OCI-LY7 (cell line): Measurements from ENCODE around the gene SRRM4. TPM values are rescaled to one million over a fixed set of nuclear protein-coding genes. Genes with fewer than 3 reads are reported as not detected.

Experiments
- BruUV-seq: library from RNA; stranded (reverse); fragments of 400-500 nt; replicated peaks from 2 replicates; lab custom pipeline; 2021; lab: Mats Ljungman, UMichigan
- CTCF ChIA-PET: fragments of 300-600 bp; sonication (Branson Sonifier 250); formaldehyde crosslinking; loops from one replicate; lab custom pipeline; 2022; ENCODE audit warnings: antibody characterized with exemption; ENCODE audit not compliant: unreplicated experiment; lab: Charles Lee
- POLR2A ChIA-PET: fragments of 300-600 bp; sonication (Branson Sonifier 250); formaldehyde crosslinking; loops from one replicate; lab custom pipeline; 2022; ENCODE audit warnings: antibody characterized with exemption; lab: Charles Lee
- DNase-seq: peaks from one replicate; pipeline ENCODE4 v3.0.0-alpha.2; 2015; ENCODE audit warnings: low spot score
- H2AFZ ChIP-seq: fragments of 200-600 bp; sonication (generic), shearing (Covaris generic); 2 replicates; pipeline ENCODE4 v1.6.1; 2014; ENCODE audit warnings: mild to moderate bottlenecking, antibody characterized with exemption, low read length, moderate library complexity
- H3K27ac ChIP-seq: fragments of 200-600 bp; sonication (generic); 2 replicates; pipeline ENCODE4 v1.5.1; 2014; ENCODE audit warnings: mixed run types, low read depth, mild to moderate bottlenecking, moderate library complexity, low read length, inconsistent platforms; ENCODE audit not compliant: poor library complexity, severe bottlenecking
- H3K36me3 ChIP-seq: fragments of 200-600 bp; sonication (generic); 2 replicates; pipeline ENCODE4 v1.6.1; 2014; ENCODE audit warnings: mild to moderate bottlenecking, antibody characterized with exemption, low read length, moderate library complexity, mixed read lengths; ENCODE audit not compliant: insufficient read depth
- H3K4me1 ChIP-seq: fragments of 200-600 bp; sonication (generic); 2 replicates; pipeline ENCODE4 v1.5.1; 2014; ENCODE audit warnings: mild to moderate bottlenecking, low read length; ENCODE audit not compliant: insufficient read depth, poor library complexity, severe bottlenecking
- H3K4me2 ChIP-seq: fragments of 200-600 bp; sonication (generic); 2 replicates; pipeline ENCODE4 v1.6.1; 2014; ENCODE audit warnings: mild to moderate bottlenecking, low read length
- H3K4me3 ChIP-seq: fragments of 200-600 bp; sonication (generic); 2 replicates; pipeline ENCODE4 v1.5.1; 2014; ENCODE audit warnings: mild to moderate bottlenecking, low read depth, low read length; ENCODE audit not compliant: poor library complexity, severe bottlenecking
- H3K79me2 ChIP-seq: fragments of 200-600 bp; sonication (generic); 2 replicates; pipeline ENCODE4 v1.6.1; 2016; ENCODE audit warnings: low read depth, mild to moderate bottlenecking, low read length, moderate library complexity, mixed read lengths; ENCODE audit not compliant: insufficient read depth
- H3K9me2 ChIP-seq: fragments of 200-600 bp; sonication (generic); 2 replicates; pipeline ENCODE4 v1.6.1; 2016; ENCODE audit warnings: mild to moderate bottlenecking, low read length, mixed read lengths; ENCODE audit not compliant: insufficient read depth
- H3K9me3 ChIP-seq: fragments of 200-600 bp; sonication (generic); 2 replicates; pipeline ENCODE4 v1.6.1; 2014; ENCODE audit warnings: mild to moderate bottlenecking, mixed run types, low read length, mixed read lengths
- H4K20me1 ChIP-seq: fragments of 200-600 bp; sonication (generic); 2 replicates; pipeline ENCODE4 v1.6.1; 2014; ENCODE audit warnings: mild to moderate bottlenecking, antibody characterized with exemption, low read length, moderate library complexity, mixed read lengths; ENCODE audit not compliant: insufficient read depth
- CTCF ChIP-seq: fragments of 200-600 bp; sonication (generic); conservative IDR thresholded peaks from 2 replicates; pipeline ENCODE4 v1.5.1; 2014; ENCODE audit warnings: mild to moderate bottlenecking, antibody characterized with exemption, low read length, moderate library complexity, mixed read lengths
- EZH2phosphoT487 ChIP-seq: fragments of 200-600 bp; sonication (generic); IDR thresholded peaks from 2 replicates; pipeline ENCODE4 v1.6.1; 2018; ENCODE audit warnings: low read depth, borderline replicate concordance, mild to moderate bottlenecking, mixed run types, antibody characterized with exemption, low read length, moderate library complexity, mixed read lengths
- intact Hi-C: fragments of 100-400 bp; cut with micrococcal nuclease; formaldehyde crosslinking; loops from one replicate; pipeline ENCODE4 v1.10.0; 2022; ENCODE audit not compliant: unreplicated experiment
- total RNA-seq, 2 experiments: library from RNA; depleted of rRNA in 1 of 2; stranded (reverse); fragments of >200 nt in 1 of 2; shearing (Covaris generic) in 1 of 2; gene quantifications; 2 replicates each; pipeline ENCODE4 v1.2.3, GENCODE V29; 2014 to 2022

SRRM4 gene
- total RNA-seq, 2 experiments from 2014 or later: not detected

GRCh38 chr12:119090865-119091264 lies 109.5 kb downstream of the SRRM4 start:
- no TSS peak for BruUV-seq
- H2AFZ ChIP-seq: no peak overlapping the region
- H4K20me1 ChIP-seq: no peaks in the 10 kb centered on the region
- no peak overlapping the region for H3K4me3 ChIP-seq
- no peak overlapping the region for H3K4me2 ChIP-seq
- H3K36me3 ChIP-seq: no peaks in the 10 kb centered on the region
- intact Hi-C loops: no loop called here
- H3K4me1 ChIP-seq: no peaks in the 10 kb centered on the region
- ChIA-PET POLR2A (no interaction called here), CTCF (no interaction called here)
- no peaks in the 10 kb centered on the region for H3K9me3 ChIP-seq
- H3K27ac ChIP-seq: no peak overlapping the region
- no peaks in the 10 kb centered on the region for H3K9me2 ChIP-seq
- H3K79me2 ChIP-seq: no peaks in the 10 kb centered on the region
- no peak for TF ChIP-seq CTCF
- TF ChIP-seq EZH2phosphoT487: no peak
- DNase-seq: no peak

- intact Hi-C loops: no loop called here
- H4K20me1 ChIP-seq: no peaks in the 10 kb centered on the region
- no peaks in the 10 kb centered on the region for H3K4me1 ChIP-seq
- CTCF ChIA-PET: no interaction called here
- H3K36me3 ChIP-seq: no peaks in the 10 kb centered on the region
- TF ChIP-seq EZH2phosphoT487 (no peak), CTCF (no peak)
- no peaks in the 10 kb centered on the region for H3K9me2 ChIP-seq
- no peak for DNase-seq
- H3K4me2 ChIP-seq: no peak overlapping the region
- H3K79me2 ChIP-seq: no peaks in the 10 kb centered on the region
- H2AFZ ChIP-seq: no peak overlapping the region
- no peak overlapping the region for H3K4me3 ChIP-seq
- POLR2A ChIA-PET: no interaction called here
- no peaks in the 10 kb centered on the region for H3K9me3 ChIP-seq
- no peak overlapping the region for H3K27ac ChIP-seq
- no TSS peak for BruUV-seq
These were observed 115.3 kb downstream of the SRRM4 start for GRCh38 chr12:119096429-119097202.

GRCh38 chr12:119100933-119101332 lies 119.6 kb downstream of the SRRM4 start:
- H3K36me3 ChIP-seq: no peaks in the 10 kb centered on the region
- no peak overlapping the region for H3K4me3 ChIP-seq
- H4K20me1 ChIP-seq: no peaks in the 10 kb centered on the region
- no peaks in the 10 kb centered on the region for H3K9me3 ChIP-seq
- CTCF ChIA-PET: no interaction called here
- H3K4me1 ChIP-seq: no peaks in the 10 kb centered on the region
- DNase-seq: no peak
- H3K79me2 ChIP-seq: no peaks in the 10 kb centered on the region
- H3K4me2 ChIP-seq: no peak overlapping the region
- POLR2A ChIA-PET: no interaction called here
- intact Hi-C loops: no loop called here
- no peaks in the 10 kb centered on the region for H3K9me2 ChIP-seq
- no peak overlapping the region for H2AFZ ChIP-seq
- TF ChIP-seq CTCF (no peak), EZH2phosphoT487 (no peak)
- no TSS peak for BruUV-seq
- H3K27ac ChIP-seq: no peak overlapping the region
